HG02885 (cell line): Measurements from ENCODE around the gene G6PC1.

ENCODE experiments used
- ATAC-seq: cut with Tn5 transposase; IDR thresholded peaks from one replicate; pipeline ENCODE4 v1.9.1; 2021; ENCODE audit warnings: mild to moderate bottlenecking; ENCODE audit not compliant: unreplicated experiment, poor library complexity

Gene G6PC1

GRCh38 chr17:42928714-42929496 is 28.3 kb downstream of the G6PC1 start:
- ATAC-seq: no peak

DNA sequence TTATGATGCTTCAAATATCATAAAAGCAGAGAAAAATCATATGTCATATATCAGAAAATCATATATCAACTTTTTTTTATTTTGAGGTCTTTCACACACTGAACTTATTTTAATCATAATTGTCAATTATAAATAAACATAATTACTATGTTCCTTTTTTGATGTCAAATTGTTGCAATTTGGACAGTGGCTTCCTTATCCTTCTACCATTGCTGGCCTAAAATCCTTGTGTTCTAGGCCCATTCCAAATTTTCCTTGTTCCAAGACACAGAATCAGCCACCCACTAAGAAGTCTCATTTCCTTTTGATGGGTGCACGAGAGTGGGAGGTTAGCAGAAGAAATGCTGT is 28.9 kb downstream of the G6PC1 start:
- no peak for ATAC-seq

DNA sequence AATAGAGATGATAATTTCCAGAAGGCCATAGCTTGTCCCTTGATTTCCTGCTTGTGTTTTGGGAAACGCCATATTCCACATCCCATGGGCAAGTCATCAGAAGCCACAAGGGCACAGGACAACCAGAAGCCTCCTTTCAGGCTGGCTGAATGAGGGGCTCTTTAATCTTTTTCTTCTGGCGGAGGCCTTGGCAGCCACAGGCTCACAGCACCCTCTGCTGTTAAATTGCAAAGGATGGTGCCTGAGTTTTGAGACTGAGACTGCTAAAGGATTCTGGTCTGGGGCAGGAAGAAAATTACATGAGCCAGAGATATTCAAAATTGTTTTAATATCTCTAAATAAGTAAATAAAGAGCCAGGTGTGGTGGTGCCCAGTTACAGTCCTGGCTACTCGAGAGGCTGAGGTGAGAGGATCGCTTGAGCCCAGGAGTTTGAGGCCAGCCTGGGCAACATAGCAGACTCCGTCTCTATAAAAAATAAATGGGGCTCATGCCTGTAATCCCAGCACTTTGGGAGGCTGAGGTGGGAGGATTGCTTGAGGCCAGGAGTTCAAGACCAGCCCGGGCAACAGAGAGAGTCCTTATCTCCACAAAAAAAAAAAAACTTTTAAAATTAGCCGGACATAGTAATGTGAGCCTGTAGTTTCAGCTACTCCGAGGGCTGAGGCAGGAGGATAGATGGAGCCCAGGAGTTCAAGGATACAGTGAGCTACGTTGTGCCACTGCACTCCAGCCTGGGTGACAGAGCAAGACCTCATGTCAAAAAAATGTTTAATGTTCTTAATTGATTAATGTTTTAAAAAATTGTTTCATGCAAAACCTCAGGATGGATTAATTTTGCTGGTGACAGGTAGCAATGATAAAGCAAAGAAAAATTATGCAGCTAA is 37.4 kb downstream of the G6PC1 start:
- ATAC-seq: no peak

GRCh38 chr17:42944211-42944610 is 43.6 kb downstream of the G6PC1 start:
- ATAC-seq: no peak

GRCh38 chr17:42946812-42947211 is 46.2 kb downstream of the G6PC1 start:
- no peak for ATAC-seq

GRCh38 chr17:42950044-42950783 is 49.6 kb downstream of the G6PC1 start:
- no peak for ATAC-seq
